Endothelial cell (in vitro differentiated cells): ENCODE data around the gene POU3F3. TPM values are rescaled to one million over a fixed set of nuclear protein-coding genes. Genes with fewer than 3 reads are reported as not detected.

Experiments used
- DNase-seq: peaks from one replicate; pipeline ENCODE4 v3.0.0; 2021; ENCODE audit warnings: low spot score
- H3K27ac Mint-ChIP-seq: one replicate; pipeline ENCODE4 v1.8.0; 2021; ENCODE audit warnings: mixed read lengths, inconsistent platforms; ENCODE audit not compliant: unreplicated experiment
- H3K27me3 Mint-ChIP-seq: one replicate; pipeline ENCODE4 v1.8.0; 2021; ENCODE audit warnings: mild to moderate bottlenecking, moderate library complexity, mixed read lengths, inconsistent platforms; ENCODE audit not compliant: unreplicated experiment
- H3K36me3 Mint-ChIP-seq: one replicate; pipeline ENCODE4 v1.8.0; 2021; ENCODE audit warnings: mild to moderate bottlenecking, low read depth, mixed read lengths, inconsistent platforms; ENCODE audit not compliant: unreplicated experiment
- H3K4me1 Mint-ChIP-seq: one replicate; pipeline ENCODE4 v1.8.0; 2021; ENCODE audit warnings: mild to moderate bottlenecking, mixed read lengths, inconsistent platforms; ENCODE audit not compliant: unreplicated experiment
- H3K4me3 Mint-ChIP-seq: one replicate; pipeline ENCODE4 v1.8.0; 2021; ENCODE audit warnings: mild to moderate bottlenecking, mixed read lengths, inconsistent platforms; ENCODE audit not compliant: unreplicated experiment
- H3K9me3 Mint-ChIP-seq: one replicate; pipeline ENCODE4 v1.8.0; 2021; ENCODE audit warnings: mixed read lengths, inconsistent platforms; ENCODE audit not compliant: unreplicated experiment
- total RNA-seq: library from RNA; stranded (reverse); fragmentation: NEBNext Ultra II Directional; extraction: Animal tissue kit (Norgen Biotek cat#: 25700); gene quantifications from one replicate; pipeline ENCODE4 v1.2.1, GENCODE V29; 2021; ENCODE audit not compliant: unreplicated experiment
- TF ChIP-seq, protein P1 (sequence below): fragments of 200-600 bp; sonication (generic); IDR thresholded peaks from one replicate; pipeline ENCODE4 v1.5.0; 2021; ENCODE audit warnings: antibody characterized with exemption; ENCODE audit not compliant: unreplicated experiment

POU3F3 gene
- total RNA-seq, 1 donor from 2014 or later: not detected

DNA sequence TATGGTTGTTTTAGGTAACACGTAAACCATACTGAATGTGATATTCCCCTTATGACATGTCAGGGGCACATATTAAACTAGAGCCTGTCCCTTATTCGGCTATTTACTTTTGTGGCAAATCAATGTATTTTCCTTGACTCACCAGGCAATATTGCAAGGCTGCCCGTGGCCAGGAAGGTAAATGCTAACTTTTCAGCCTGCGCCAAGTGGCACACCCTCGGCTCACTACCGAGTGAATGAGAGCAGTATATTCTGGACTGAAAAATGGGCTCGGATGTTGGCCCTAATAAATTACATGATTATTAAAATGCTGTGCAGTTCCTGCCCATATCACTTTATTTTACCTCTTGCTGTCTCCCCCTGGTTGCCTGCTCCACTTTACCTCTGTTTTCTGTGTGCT lies 46.7 kb downstream of the POU3F3 start:
- TF ChIP-seq, protein P1, sequence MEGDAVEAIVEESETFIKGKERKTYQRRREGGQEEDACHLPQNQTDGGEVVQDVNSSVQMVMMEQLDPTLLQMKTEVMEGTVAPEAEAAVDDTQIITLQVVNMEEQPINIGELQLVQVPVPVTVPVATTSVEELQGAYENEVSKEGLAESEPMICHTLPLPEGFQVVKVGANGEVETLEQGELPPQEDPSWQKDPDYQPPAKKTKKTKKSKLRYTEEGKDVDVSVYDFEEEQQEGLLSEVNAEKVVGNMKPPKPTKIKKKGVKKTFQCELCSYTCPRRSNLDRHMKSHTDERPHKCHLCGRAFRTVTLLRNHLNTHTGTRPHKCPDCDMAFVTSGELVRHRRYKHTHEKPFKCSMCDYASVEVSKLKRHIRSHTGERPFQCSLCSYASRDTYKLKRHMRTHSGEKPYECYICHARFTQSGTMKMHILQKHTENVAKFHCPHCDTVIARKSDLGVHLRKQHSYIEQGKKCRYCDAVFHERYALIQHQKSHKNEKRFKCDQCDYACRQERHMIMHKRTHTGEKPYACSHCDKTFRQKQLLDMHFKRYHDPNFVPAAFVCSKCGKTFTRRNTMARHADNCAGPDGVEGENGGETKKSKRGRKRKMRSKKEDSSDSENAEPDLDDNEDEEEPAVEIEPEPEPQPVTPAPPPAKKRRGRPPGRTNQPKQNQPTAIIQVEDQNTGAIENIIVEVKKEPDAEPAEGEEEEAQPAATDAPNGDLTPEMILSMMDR: no peak
- no peak for DNase-seq
- Mint-ChIP-seq H3K27me3 (no peaks in the 10 kb centered on the region), H3K9me3 (no peaks in the 10 kb centered on the region), H3K36me3 (no peaks in the 10 kb centered on the region), H3K4me3 (no peak overlapping the region), H3K27ac (no peak overlapping the region), H3K4me1 (no peaks in the 10 kb centered on the region)

DNA sequence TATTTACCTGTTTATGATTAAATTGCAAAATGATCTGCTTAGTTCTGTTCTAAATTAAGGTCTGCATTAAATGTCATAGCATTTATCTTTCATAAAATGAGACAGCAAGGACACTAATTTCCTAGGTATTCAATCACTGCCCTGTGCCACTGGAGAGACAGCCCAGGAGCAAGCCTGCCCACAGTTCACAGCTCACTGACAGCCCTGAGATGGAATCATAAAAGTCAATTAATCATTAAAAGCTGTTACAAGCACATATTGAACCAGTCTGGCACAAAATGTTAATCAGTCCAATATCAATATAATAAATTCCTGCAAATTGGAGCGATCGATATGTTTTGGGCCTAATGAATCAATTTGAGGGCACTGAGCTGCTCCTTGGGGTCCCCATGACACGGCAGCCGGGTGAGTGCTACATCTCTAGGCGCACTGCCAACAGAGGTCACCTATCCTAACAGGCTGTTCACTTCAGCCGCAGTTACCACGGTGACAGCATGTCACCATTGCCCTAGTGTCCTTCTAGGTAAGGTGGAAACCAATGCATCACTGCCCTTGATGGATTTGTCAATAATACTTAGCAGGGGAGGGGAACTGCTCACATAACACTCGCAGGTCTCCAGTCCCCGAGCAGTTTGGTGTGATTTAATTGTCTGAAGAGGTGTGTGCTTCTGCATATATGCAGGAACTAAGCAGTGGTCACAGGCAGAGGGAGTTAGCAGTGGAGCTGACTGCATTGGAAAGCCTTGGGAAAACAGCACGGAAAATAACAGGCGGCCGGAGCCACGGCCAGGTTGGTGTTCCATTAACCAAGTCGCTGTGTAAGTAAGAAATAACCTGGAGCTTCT lies 47.3 kb downstream of the POU3F3 start:
- no peaks in the 10 kb centered on the region for H3K4me1 Mint-ChIP-seq
- no peaks in the 10 kb centered on the region for H3K9me3 Mint-ChIP-seq
- no peak overlapping the region for H3K27ac Mint-ChIP-seq
- TF ChIP-seq, protein P1: no peak
- DNase-seq: no peak
- no peaks in the 10 kb centered on the region for H3K36me3 Mint-ChIP-seq
- H3K27me3 Mint-ChIP-seq: no peaks in the 10 kb centered on the region
- H3K4me3 Mint-ChIP-seq: no peak overlapping the region

DNA sequence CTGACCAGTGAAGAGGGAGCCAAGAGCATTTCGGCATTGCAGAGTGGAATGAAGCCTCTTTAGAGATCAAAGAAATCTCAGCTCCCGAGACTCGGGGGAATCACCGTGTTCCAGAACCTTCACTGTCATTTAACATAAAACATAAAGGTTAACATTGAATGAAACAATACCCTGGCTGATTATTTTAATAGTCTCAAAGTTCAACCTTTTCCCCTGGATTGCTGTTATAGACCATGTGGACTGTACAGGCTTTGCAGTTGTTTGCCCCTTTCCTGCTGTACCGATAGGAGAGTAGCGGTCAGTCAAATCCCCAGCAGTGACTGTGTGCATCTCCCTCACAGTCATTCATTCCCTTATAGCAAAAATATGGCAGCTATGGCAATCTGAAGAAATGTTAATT lies 48.4 kb downstream of the POU3F3 start:
- Mint-ChIP-seq H3K36me3 (no peaks in the 10 kb centered on the region), H3K9me3 (no peaks in the 10 kb centered on the region), H3K4me3 (no peak overlapping the region), H3K27me3 (no peaks in the 10 kb centered on the region), H3K4me1 (no peaks in the 10 kb centered on the region), H3K27ac (no peak overlapping the region)
- TF ChIP-seq, protein P1: no peak
- no peak for DNase-seq

Other genes starting within 250 kb of the POU3F3 start
- 27.3 TPM for gene MRPS9, start 184.0 kb downstream of the POU3F3 start, total RNA-seq